Large intestine (tissue), 3 donors: ENCODE results near the gene RBM17. TPM values are rescaled to one million over a fixed set of nuclear protein-coding genes. Genes with fewer than 3 reads are reported as not detected.

Source experiments
- DNase-seq, 2 donors: peaks; one replicate each; pipeline versions ENCODE4 v3.0.0 to v3.0.0-alpha.2; 2013
- H3K27ac ChIP-seq: one replicate; pipeline ENCODE4 v1.5.1; 2013; ENCODE audit warnings: low read length
- H3K27me3 ChIP-seq: 2 replicates; pipeline ENCODE4 v1.6.1; 2013; ENCODE audit warnings: low read length; ENCODE audit not compliant: control insufficient read depth, insufficient read depth
- H3K36me3 ChIP-seq: 2 replicates; pipeline ENCODE4 v1.6.1; 2013; ENCODE audit warnings: low read length; ENCODE audit not compliant: control insufficient read depth, insufficient read depth
- H3K4me1 ChIP-seq: one replicate; pipeline ENCODE4 v1.6.1; 2013; ENCODE audit warnings: low read length; ENCODE audit not compliant: control insufficient read depth, insufficient read depth
- H3K4me3 ChIP-seq: one replicate; pipeline ENCODE4 v1.5.1; 2013; ENCODE audit warnings: low read length
- H3K9me3 ChIP-seq: one replicate; pipeline ENCODE4 v1.6.1; 2013; ENCODE audit warnings: mild to moderate bottlenecking, low read depth, low read length, moderate library complexity; ENCODE audit not compliant: control insufficient read depth
- WGBS: methylation state at CpG from one replicate; pipeline ENCODE4 v1.1.5; 2013; ENCODE audit warnings: low lambda C conversion rate; ENCODE audit not compliant: insufficient coverage; 5-methylcytosine and 5-hydroxymethylcytosine counted together
- polyA plus RNA-seq: library from polyadenylated mRNA; unstranded; fragments of 120-200 nt; gene quantifications from one replicate; pipeline ENCODE4 v1.2.1, GENCODE V29; 2013

RBM17 gene
- polyA plus RNA-seq, 1 donor: 125 TPM

GRCh38 chr10:6143181-6143580 lies 54.3 kb downstream of the RBM17 start:
- no peaks in the 10 kb centered on the region for H3K36me3 ChIP-seq
- H3K27ac ChIP-seq: no peak overlapping the region
- WGBS: 90% methylated on average over 3 of the region's 13 CpGs
- H3K4me1 ChIP-seq: no peaks in the 10 kb centered on the region
- H3K9me3 ChIP-seq: peaks cover 2% of the 10 kb centered on the region
- H3K4me3 ChIP-seq: no peak overlapping the region
- DNase-seq: no peak
- H3K27me3 ChIP-seq: peaks cover 80% of the 10 kb centered on the region

- no CpG with 5 or more reads among the region's 81 CpGs for WGBS
These were observed 55.8 kb downstream of the RBM17 start for GRCh38 chr10:6144406-6145165.

GRCh38 chr10:6145166-6145987 lies 56.5 kb downstream of the RBM17 start:
- no CpG with 5 or more reads among the region's 76 CpGs for WGBS
- no peak for DNase-seq
- Histone ChIP-seq H3K9me3 (peaks cover 2% of the 10 kb centered on the region), H3K36me3 (no peaks in the 10 kb centered on the region), H3K27ac (no peak overlapping the region), H3K4me1 (no peaks in the 10 kb centered on the region), H3K27me3 (peaks cover 62% of the 10 kb centered on the region), H3K4me3 (peak overlapping the region; percentile 46)

More at GRCh38 chr10:6144406-6145165, 55.8 kb downstream of the RBM17 start:
- Histone ChIP-seq H3K27me3 (peaks cover 69% of the 10 kb centered on the region), H3K4me1 (no peaks in the 10 kb centered on the region), H3K36me3 (no peaks in the 10 kb centered on the region), H3K27ac (no peak overlapping the region), H3K9me3 (peaks cover 2% of the 10 kb centered on the region), H3K4me3 (peak overlapping the region; percentile 55)
- DNase-seq: peak; percentile 49 to 81

- Histone ChIP-seq H3K9me3 (peaks cover 2% of the 10 kb centered on the region), H3K27me3 (peaks cover 54% of the 10 kb centered on the region), H3K27ac (no peak overlapping the region), H3K4me3 (no peak overlapping the region), H3K4me1 (no peaks in the 10 kb centered on the region), H3K36me3 (no peaks in the 10 kb centered on the region)
- no CpG with 5 or more reads among the region's 22 CpGs for WGBS
- DNase-seq: no peak
These were observed 57.4 kb downstream of the RBM17 start for GRCh38 chr10:6146013-6146785.

GRCh38 chr10:6146921-6147320 lies 58.1 kb downstream of the RBM17 start:
- WGBS: no CpG with 5 or more reads among the region's 11 CpGs
- Histone ChIP-seq H3K4me1 (no peaks in the 10 kb centered on the region), H3K4me3 (no peak overlapping the region), H3K27me3 (peaks cover 47% of the 10 kb centered on the region), H3K36me3 (no peaks in the 10 kb centered on the region), H3K9me3 (peaks cover 2% of the 10 kb centered on the region), H3K27ac (no peak overlapping the region)
- DNase-seq: no peak

GRCh38 chr10:6148251-6148701 lies 59.4 kb downstream of the RBM17 start:
- Histone ChIP-seq H3K27ac (no peak overlapping the region), H3K27me3 (peaks cover 35% of the 10 kb centered on the region), H3K4me3 (no peak overlapping the region), H3K4me1 (no peaks in the 10 kb centered on the region), H3K36me3 (no peaks in the 10 kb centered on the region), H3K9me3 (peaks cover 2% of the 10 kb centered on the region)
- 100% methylated on average over 3 of the region's 7 CpGs for WGBS
- DNase-seq: no peak

GRCh38 chr10:6148908-6149307 lies 60.1 kb downstream of the RBM17 start:
- no peaks in the 10 kb centered on the region for H3K4me1 ChIP-seq
- WGBS: no CpG with 5 or more reads among the region's 6 CpGs
- peaks cover 2% of the 10 kb centered on the region for H3K9me3 ChIP-seq
- no peaks in the 10 kb centered on the region for H3K36me3 ChIP-seq
- H3K27ac ChIP-seq: no peak overlapping the region
- DNase-seq: no peak
- H3K4me3 ChIP-seq: no peak overlapping the region
- H3K27me3 ChIP-seq: peaks cover 29% of the 10 kb centered on the region

GRCh38 chr10:6151087-6151977 lies 62.5 kb downstream of the RBM17 start:
- no peaks in the 10 kb centered on the region for H3K9me3 ChIP-seq
- H3K36me3 ChIP-seq: no peaks in the 10 kb centered on the region
- H3K27ac ChIP-seq: peak overlapping the region; percentile 2
- peak overlapping the region; percentile 7 for H3K4me3 ChIP-seq
- H3K4me1 ChIP-seq: no peaks in the 10 kb centered on the region
- no CpG with 5 or more reads among the region's 22 CpGs for WGBS
- DNase-seq: peak; percentile 48 to 80
- H3K27me3 ChIP-seq: peaks cover 17% of the 10 kb centered on the region

GRCh38 chr10:6153845-6154244 lies 65.0 kb downstream of the RBM17 start:
- no peak for DNase-seq
- H3K27ac ChIP-seq: no peak overlapping the region
- H3K9me3 ChIP-seq: no peaks in the 10 kb centered on the region
- H3K27me3 ChIP-seq: no peaks in the 10 kb centered on the region
- WGBS: no CpG with 5 or more reads among the region's 7 CpGs
- H3K4me3 ChIP-seq: no peak overlapping the region
- H3K4me1 ChIP-seq: no peaks in the 10 kb centered on the region
- H3K36me3 ChIP-seq: no peaks in the 10 kb centered on the region
